Measurements from ENCODE around the gene TNPO3. TPM values are rescaled to one million over a fixed set of nuclear protein-coding genes. Genes with fewer than 3 reads are reported as not detected.

Gene TNPO3
- total and polyA plus RNA-seq, 2 donors from 2014 or later: 20.1 to 35.7 TPM

- TF ChIP-seq CTCF (IDR thresholded peaks at IDR 0.05; ENCODE audit: borderline replicate concordance, extremely low read depth, insufficient read depth): no peak
- no peak overlapping the region for H3K9ac ChIP-seq (ENCODE audit: low read length in 3 of 3)
- FAIRE-seq: no peak
These were observed 66.5 kb downstream of the TNPO3 start for GRCh38 chr7:128988372-128988771.

GRCh38 chr7:128986609-128987008, 68.3 kb downstream of the TNPO3 start:
- DNase-seq: no peak
- no peaks in the 10 kb centered on the region for H3K4me1 ChIP-seq (ENCODE audit: control insufficient read depth in 2 of 3, insufficient read depth in 2 of 3, low read depth in 1 of 3, low read length in 3 of 3)
- no peaks in the 10 kb centered on the region for H3K9me3 ChIP-seq (ENCODE audit: control insufficient read depth in 2 of 3, insufficient read depth in 1 of 3, low read length in 3 of 3)
- FAIRE-seq: no peak
- intact Hi-C loops (cut with DNase I): no loop called here
- no peaks in the 10 kb centered on the region for H3K27me3 ChIP-seq (ENCODE audit: control insufficient read depth, insufficient read depth, low read length)
- H3K27ac ChIP-seq (ENCODE audit: low read depth in 2 of 2, low read length in 2 of 2): no peak overlapping the region
- H3K9ac ChIP-seq (ENCODE audit: low read length in 3 of 3): no peak overlapping the region
- TF ChIP-seq CTCF (IDR thresholded peaks at IDR 0.05; ENCODE audit: borderline replicate concordance, extremely low read depth, insufficient read depth): no peak
- peaks cover 3 to 50% (median 23%) of the 10 kb centered on the region in 3 donors for H3K36me3 ChIP-seq (ENCODE audit: control insufficient read depth in 2 of 3, insufficient read depth in 3 of 3, low read length in 3 of 3)
- no peak overlapping the region for H3K4me3 ChIP-seq (ENCODE audit: low read length in 3 of 3)

More at GRCh38 chr7:128988372-128988771, 66.5 kb downstream of the TNPO3 start:
- intact Hi-C loops (cut with DNase I): no loop called here
- H3K27ac ChIP-seq (ENCODE audit: low read depth in 2 of 2, low read length in 2 of 2): no peak overlapping the region
- DNase-seq: no peak
- H3K36me3 ChIP-seq (ENCODE audit: control insufficient read depth in 2 of 3, insufficient read depth in 3 of 3, low read length in 3 of 3): peaks cover 3 to 46% (median 15%) of the 10 kb centered on the region in 3 donors
- no peak overlapping the region for H3K4me3 ChIP-seq (ENCODE audit: low read length in 3 of 3)
- H3K9me3 ChIP-seq (ENCODE audit: control insufficient read depth in 2 of 3, insufficient read depth in 1 of 3, low read length in 3 of 3): no peaks in the 10 kb centered on the region
- H3K4me1 ChIP-seq (ENCODE audit: control insufficient read depth in 2 of 3, insufficient read depth in 2 of 3, low read depth in 1 of 3, low read length in 3 of 3): no peaks in the 10 kb centered on the region
- H3K27me3 ChIP-seq (ENCODE audit: control insufficient read depth, insufficient read depth, low read length): no peaks in the 10 kb centered on the region

GRCh38 chr7:128985660-128986059, 69.3 kb downstream of the TNPO3 start:
- DNase-seq: no peak
- no peak for FAIRE-seq
- H3K27me3 ChIP-seq (ENCODE audit: control insufficient read depth, insufficient read depth, low read length): no peaks in the 10 kb centered on the region
- peaks cover 3 to 44% (median 20%) of the 10 kb centered on the region in 3 donors for H3K36me3 ChIP-seq (ENCODE audit: control insufficient read depth in 2 of 3, insufficient read depth in 3 of 3, low read length in 3 of 3)
- H3K4me1 ChIP-seq (ENCODE audit: control insufficient read depth in 2 of 3, insufficient read depth in 2 of 3, low read depth in 1 of 3, low read length in 3 of 3): no peaks in the 10 kb centered on the region
- no peak overlapping the region for H3K9ac ChIP-seq (ENCODE audit: low read length in 3 of 3)
- no peak overlapping the region for H3K27ac ChIP-seq (ENCODE audit: low read depth in 2 of 2, low read length in 2 of 2)
- intact Hi-C loops (cut with DNase I): no loop called here
- H3K4me3 ChIP-seq (ENCODE audit: low read length in 3 of 3): no peak overlapping the region
- no peak for TF ChIP-seq CTCF (IDR thresholded peaks at IDR 0.05; ENCODE audit: borderline replicate concordance, extremely low read depth, insufficient read depth)
- H3K9me3 ChIP-seq (ENCODE audit: control insufficient read depth in 2 of 3, insufficient read depth in 1 of 3, low read length in 3 of 3): no peaks in the 10 kb centered on the region

GRCh38 chr7:128982105-128982504, 72.8 kb downstream of the TNPO3 start:
- no peak for FAIRE-seq

More at GRCh38 chr7:128982105-128982504, 72.8 kb downstream of the TNPO3 start:
- peaks cover 3 to 60% (median 32%) of the 10 kb centered on the region in 3 donors for H3K36me3 ChIP-seq (ENCODE audit: control insufficient read depth in 2 of 3, insufficient read depth in 3 of 3, low read length in 3 of 3)
- H3K9ac ChIP-seq (ENCODE audit: low read length in 3 of 3): no peak overlapping the region
- no peak for DNase-seq
- H3K4me1 ChIP-seq (ENCODE audit: control insufficient read depth in 2 of 3, insufficient read depth in 2 of 3, low read depth in 1 of 3, low read length in 3 of 3): no peaks in the 10 kb centered on the region
- H3K27me3 ChIP-seq (ENCODE audit: control insufficient read depth, insufficient read depth, low read length): no peaks in the 10 kb centered on the region
- H3K27ac ChIP-seq (ENCODE audit: low read depth in 2 of 2, low read length in 2 of 2): no peak overlapping the region
- intact Hi-C loops (cut with DNase I): no loop called here
- no peak for TF ChIP-seq CTCF (IDR thresholded peaks at IDR 0.05; ENCODE audit: borderline replicate concordance, extremely low read depth, insufficient read depth)
- no peak overlapping the region for H3K4me3 ChIP-seq (ENCODE audit: low read length in 3 of 3)
- no peaks in the 10 kb centered on the region for H3K9me3 ChIP-seq (ENCODE audit: control insufficient read depth in 2 of 3, insufficient read depth in 1 of 3, low read length in 3 of 3)
